GM19372 (cell line): Measurements from ENCODE around the gene TMEM100.

Experiments used
- ATAC-seq: cut with Tn5 transposase; IDR thresholded peaks from one replicate; pipeline ENCODE4 v1.9.1; 2021; ENCODE audit warnings: mild to moderate bottlenecking, low read depth, moderate library complexity; ENCODE audit not compliant: unreplicated experiment

Gene TMEM100

DNA sequence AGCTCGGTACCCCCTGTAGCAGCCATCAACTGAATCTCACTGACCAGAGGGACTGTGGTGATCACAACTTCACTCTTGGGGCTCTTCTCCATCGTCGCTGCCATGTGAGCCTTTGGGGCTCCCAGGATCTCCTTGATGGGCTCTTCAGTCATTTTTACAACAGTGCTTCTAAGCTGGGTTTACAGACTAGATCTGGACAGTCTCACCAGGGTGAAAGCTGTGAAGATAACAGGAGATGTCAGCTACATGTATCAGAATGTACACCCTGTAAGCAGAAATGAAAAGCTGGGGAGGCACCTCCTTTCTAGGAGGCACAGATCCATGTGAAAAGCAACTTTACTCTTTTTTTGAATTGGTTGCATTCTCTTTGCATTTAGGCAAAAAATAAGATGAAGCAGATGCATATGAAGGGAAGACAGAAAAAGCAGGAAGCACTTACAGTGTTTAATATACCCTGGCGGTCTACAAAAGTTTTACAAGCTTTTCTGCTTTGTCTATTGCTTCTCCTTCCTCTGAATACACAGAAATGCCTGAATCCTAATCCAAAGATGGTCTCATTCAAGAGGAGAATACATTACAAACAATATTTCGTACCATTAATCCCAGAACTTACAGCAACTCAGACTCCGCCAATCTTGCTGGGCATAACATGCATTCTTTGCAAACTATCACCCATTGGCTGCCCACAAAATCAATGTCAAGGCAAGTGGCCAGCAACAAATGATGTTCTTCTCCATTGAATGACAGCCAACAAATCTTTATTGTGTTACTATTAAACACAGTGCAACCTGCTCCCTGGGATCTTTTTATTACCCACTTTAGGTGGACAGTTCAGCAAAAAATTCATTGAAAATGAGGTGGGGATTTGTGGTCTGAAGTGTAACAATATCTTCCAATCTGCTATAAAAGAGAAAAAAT lies 1.5 kb downstream of the TMEM100 start:
- no peak for ATAC-seq

- no peak for ATAC-seq
Measured at GRCh38 chr17:55717898-55718735, 4.5 kb downstream of the TMEM100 start.

DNA sequence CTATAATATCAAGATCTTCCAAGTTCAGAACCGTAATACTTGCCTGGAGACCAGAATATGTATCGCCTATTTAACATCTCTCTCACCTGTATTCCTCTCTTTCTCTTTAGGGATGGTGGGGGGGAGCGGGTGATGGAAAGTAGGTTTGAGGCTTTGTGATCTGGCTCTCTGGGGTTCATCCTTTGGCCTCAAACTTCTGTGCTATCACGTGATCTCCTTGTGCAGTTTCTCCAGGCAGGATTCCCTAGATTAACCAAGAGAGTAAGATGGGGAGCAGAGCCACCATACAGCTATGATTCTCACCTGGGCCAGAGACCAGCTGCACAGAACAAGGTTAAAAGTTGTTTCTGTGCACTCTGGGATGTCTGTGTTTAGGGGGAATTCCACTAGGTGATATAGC lies 5.2 kb downstream of the TMEM100 start:
- ATAC-seq = no peak

GRCh38 chr17:55710829-55711496 lies 11.7 kb downstream of the TMEM100 start:
- ATAC-seq = no peak

- no peak for ATAC-seq
Measured at GRCh38 chr17:55710410-55710809, 12.3 kb downstream of the TMEM100 start.

DNA sequence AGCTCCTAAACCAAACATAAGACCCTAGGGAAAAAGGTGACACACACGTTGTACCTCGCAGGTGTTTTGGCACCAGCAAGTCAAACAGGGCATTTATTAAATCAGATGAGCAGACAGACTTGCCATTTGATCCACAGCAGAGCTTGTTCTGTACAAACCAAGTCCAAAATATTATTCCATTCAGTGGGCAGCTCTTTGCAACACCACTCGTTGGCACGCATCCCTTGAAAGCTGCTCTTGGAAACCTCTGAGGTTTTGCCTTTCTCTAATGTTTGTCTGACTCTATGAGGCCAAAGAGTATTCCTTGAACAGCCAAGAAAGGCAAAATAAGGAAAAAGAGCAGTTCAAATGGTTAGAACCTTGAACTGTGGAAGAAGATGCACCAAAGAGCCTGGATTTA lies 12.7 kb downstream of the TMEM100 start:
- no peak for ATAC-seq

DNA sequence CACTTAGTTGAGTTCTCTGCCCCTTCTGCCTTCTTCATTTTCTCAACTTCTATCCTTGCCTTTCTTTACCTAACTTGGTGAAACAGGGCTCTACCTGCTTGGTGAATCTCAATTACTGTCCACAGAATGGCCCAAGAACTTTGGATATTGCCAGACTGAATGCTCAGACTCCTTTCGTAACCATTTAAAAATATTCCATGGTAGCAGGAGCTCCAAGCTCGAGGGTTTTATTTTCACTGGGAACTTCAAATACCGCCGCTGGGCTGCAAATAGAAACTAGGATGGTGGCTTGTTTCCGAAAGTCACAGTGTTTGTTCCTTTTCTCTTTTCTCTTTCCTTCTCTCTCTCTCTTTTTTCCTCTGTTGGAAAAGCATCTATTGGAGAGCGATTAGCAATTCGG lies 13.2 kb downstream of the TMEM100 start:
- no peak for ATAC-seq

DNA sequence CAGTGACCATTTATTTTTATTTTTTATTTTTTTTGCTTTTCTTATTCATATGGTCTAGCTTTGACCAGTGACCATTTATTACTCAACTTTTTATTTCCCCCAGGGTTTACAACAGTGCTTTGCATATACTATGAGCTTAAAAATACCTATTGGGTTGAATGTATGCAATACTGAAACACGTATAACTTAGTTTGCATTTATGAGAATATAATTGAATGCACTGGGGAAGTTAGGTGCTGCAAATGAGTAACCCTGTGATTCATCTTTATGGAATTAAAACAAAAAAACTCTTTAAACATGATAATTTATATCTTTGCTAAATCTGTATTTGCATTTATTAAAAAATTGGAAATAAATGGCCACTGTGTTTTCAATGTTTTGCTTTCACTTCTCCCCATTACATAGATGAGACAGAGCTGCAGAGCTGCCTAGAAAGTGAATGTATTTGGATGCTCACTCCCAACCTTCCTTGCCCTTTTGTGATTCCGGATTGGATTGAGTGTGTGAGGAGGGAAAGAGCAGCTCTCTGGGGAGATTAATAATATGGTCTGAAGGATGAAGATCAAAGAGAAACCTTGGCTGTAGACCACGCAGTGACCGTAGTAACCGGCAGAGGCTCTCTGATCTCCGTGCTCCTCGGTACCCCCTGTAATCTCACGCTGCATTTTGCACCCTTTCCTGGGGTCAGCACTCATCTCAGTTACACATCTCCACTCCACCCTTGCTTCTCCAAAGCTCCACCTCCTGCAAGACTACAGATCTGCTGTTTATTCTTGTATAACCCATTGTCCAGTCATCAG lies 14.3 kb downstream of the TMEM100 start:
- ATAC-seq = no peak

- no peak for ATAC-seq
Measured at GRCh38 chr17:55706808-55707773, 15.6 kb downstream of the TMEM100 start.

- ATAC-seq = peak; percentile 50
Measured at GRCh38 chr17:55705847-55706246, 16.8 kb downstream of the TMEM100 start.

- no peak for ATAC-seq
Measured at GRCh38 chr17:55704401-55704800, 18.3 kb downstream of the TMEM100 start.

DNA sequence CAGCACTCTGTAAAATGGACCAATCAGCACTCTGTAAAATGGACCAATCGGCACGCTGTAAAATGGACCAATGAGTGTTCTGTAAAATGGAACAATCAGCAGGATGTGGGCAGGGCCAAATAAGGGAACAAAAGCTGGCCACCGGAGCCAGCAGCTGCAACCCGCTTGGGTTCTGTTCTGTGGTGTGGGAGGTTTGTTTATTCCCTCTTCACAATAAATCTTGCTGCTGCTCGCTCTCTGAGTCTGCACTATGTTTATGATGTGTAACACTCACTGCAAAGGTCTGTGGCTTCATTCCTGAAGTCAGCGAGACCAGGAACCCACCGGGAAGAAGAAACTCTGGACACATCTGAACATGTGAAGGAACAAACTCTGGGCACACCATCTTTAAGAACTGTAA lies 20.5 kb downstream of the TMEM100 start:
- no peak for ATAC-seq

GRCh38 chr17:55699181-55699860 lies 23.3 kb downstream of the TMEM100 start:
- ATAC-seq = no peak

GRCh38 chr17:55694286-55694910 lies 28.3 kb downstream of the TMEM100 start:
- no peak for ATAC-seq

- ATAC-seq = no peak
Measured at GRCh38 chr17:55693254-55694216, 29.1 kb downstream of the TMEM100 start.

- no peak for ATAC-seq
Measured at GRCh38 chr17:55692276-55692675, 30.4 kb downstream of the TMEM100 start.

GRCh38 chr17:55691666-55692065 lies 31.0 kb downstream of the TMEM100 start:
- ATAC-seq = no peak
